Psoas muscle (tissue), 8 donors: ENCODE data around the gene RFX8. TPM values are rescaled to one million over a fixed set of nuclear protein-coding genes. Genes with fewer than 3 reads are reported as not detected.
"Not testable (repeated sequence)": the region's sequence is repeated elsewhere in the genome, so short reads cannot be mapped to it uniquely, and the experiment has no call there.

Experiments used
- ATAC-seq, 4 donors: fragments of 200-7000 bp; cut with Tn5 transposase; one replicate each; pipeline ENCODE4 v1.9.1; 2020; ENCODE audit warnings: moderate library complexity in 3 of 4, mild to moderate bottlenecking in 2 of 4
- DNase-seq, 2 donors: peaks; one replicate each; pipeline ENCODE4 v3.0.0-alpha.2; 2020
- H3K27ac ChIP-seq: fragments of 200-600 bp; one replicate; pipeline ENCODE4 v1.8.0; 2022
- H3K27me3 ChIP-seq, 3 donors: fragments of 200-600 bp in 1 of 3; one replicate each; pipeline versions ENCODE4 v1.6.1 to v1.8.0; 2013 to 2022; ENCODE audit warnings: low read length in 2 of 3, mild to moderate bottlenecking in 2 of 3, moderate library complexity in 1 of 3; ENCODE audit not compliant: insufficient read depth in 3 of 3
- H3K36me3 ChIP-seq, 2 donors: fragments of 200-600 bp in 1 of 2; one replicate each; pipeline versions ENCODE4 v1.6.1 to v1.8.0; 2013 to 2022; ENCODE audit warnings: low read depth in 1 of 2, mild to moderate bottlenecking in 1 of 2, moderate library complexity in 1 of 2; ENCODE audit not compliant: insufficient read depth in 1 of 2
- H3K4me1 ChIP-seq: fragments of 200-600 bp; one replicate; pipeline ENCODE4 v1.8.0; 2022
- H3K4me3 ChIP-seq: fragments of 200-600 bp; one replicate; pipeline ENCODE4 v1.8.0; 2022; ENCODE audit warnings: mild to moderate bottlenecking
- H3K9me3 ChIP-seq: fragments of 200-600 bp; one replicate; pipeline ENCODE4 v1.8.0; 2022
- WGBS, 3 donors: extraction: QIAGEN DNeasy Blood & Tissue Kit; methylation state at CpG; one replicate each; pipeline versions ENCODE4 v1.1.6 to v1.1.7; 2013; 5-methylcytosine and 5-hydroxymethylcytosine counted together
- intact Hi-C, 2 donors: fragments of 100-400 bp; cut with DNase I; formaldehyde crosslinking; loops; one replicate each; pipeline versions ENCODE4 v1.11.0 to v1.14.2; 2022
- polyA plus RNA-seq, 3 donors: library from polyadenylated mRNA; stranded (reverse); fragments of 200-250 nt; gene quantifications; one replicate each; pipeline ENCODE4 v1.2.3, GENCODE V29; 2013
- total RNA-seq, 4 donors: library from RNA; stranded (reverse); fragmentation: NEBNext Ultra II Directional in 2 of 4; extraction: Animal tissue kit (Norgen Biotek cat#: 25700) in 2 of 4; gene quantifications; one replicate each; pipeline versions ENCODE4 v1.2.1 to v1.2.4, GENCODE V29; 2021 to 2023
- TF ChIP-seq, protein P1 (sequence below): fragments of 200-600 bp; IDR thresholded peaks from one replicate; pipeline ENCODE4 v1.8.0; 2022; ENCODE audit warnings: antibody characterized with exemption
- donor health status: healthy with polysubstance abuse.
- donor health status: DM: no; HTN: no; CAD: no; lungs with moderate emphysema.
- donor health status: Bipolar disorder and iron deficiency.
- donor health status: healthy.
- donor health status: DM: yes; HTN: yes; CAD: no.
- donor health status: DM: no; HTN: no; CAD: no.
- donor health status: DM: no; HTN: no; CAD: no.
- donor health status: DM: yes; HTN: yes; CAD: no.

The RFX8 gene
- total and polyA plus RNA-seq, 7 donors, result 0.03 to 0.29 (median 0.12) TPM; not detected in 4

GRCh38 chr2:101461381-101461780 lies 13.5 kb downstream of the RFX8 start:
- H3K27ac ChIP-seq, result no peak overlapping the region
- no peaks in the 10 kb centered on the region for H3K36me3 ChIP-seq
- intact Hi-C loops, result no loop called here
- no peak overlapping the region for H3K4me3 ChIP-seq
- TF ChIP-seq, protein P1, sequence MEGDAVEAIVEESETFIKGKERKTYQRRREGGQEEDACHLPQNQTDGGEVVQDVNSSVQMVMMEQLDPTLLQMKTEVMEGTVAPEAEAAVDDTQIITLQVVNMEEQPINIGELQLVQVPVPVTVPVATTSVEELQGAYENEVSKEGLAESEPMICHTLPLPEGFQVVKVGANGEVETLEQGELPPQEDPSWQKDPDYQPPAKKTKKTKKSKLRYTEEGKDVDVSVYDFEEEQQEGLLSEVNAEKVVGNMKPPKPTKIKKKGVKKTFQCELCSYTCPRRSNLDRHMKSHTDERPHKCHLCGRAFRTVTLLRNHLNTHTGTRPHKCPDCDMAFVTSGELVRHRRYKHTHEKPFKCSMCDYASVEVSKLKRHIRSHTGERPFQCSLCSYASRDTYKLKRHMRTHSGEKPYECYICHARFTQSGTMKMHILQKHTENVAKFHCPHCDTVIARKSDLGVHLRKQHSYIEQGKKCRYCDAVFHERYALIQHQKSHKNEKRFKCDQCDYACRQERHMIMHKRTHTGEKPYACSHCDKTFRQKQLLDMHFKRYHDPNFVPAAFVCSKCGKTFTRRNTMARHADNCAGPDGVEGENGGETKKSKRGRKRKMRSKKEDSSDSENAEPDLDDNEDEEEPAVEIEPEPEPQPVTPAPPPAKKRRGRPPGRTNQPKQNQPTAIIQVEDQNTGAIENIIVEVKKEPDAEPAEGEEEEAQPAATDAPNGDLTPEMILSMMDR, result no peak
- no peak for ATAC-seq
- DNase-seq, result no peak
- no peaks in the 10 kb centered on the region for H3K27me3 ChIP-seq
- 81 to 86% (median 82%) methylated on average over 2 of the region's 2 CpGs for WGBS, 3 donors
- no peaks in the 10 kb centered on the region for H3K4me1 ChIP-seq
- no peaks in the 10 kb centered on the region for H3K9me3 ChIP-seq

DNA sequence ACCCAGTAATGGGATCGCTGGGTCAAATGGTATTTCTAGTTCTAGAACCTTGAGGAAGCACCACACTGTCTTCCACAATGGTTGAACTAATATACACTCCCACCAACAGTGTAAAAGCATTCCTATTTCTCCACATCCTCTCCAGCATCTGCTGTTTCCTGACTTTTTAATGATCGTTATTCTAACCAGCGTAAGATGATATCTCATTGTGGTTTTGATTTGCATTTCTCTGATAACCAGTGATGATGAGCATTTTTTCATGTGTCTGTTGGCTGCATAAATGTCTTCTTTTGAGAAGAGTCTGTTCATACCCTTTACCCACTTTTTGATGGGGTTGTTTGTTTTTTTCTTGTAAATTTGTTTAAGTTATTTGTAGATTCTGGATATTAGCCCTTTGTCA lies 20.5 kb downstream of the RFX8 start:
- ATAC-seq, H3K27ac ChIP-seq, intact Hi-C loops, H3K9me3 ChIP-seq, H3K4me3 ChIP-seq, H3K27me3 ChIP-seq, H3K36me3 ChIP-seq, H3K4me1 ChIP-seq, DNase-seq: not testable (repeated sequence)
- WGBS, 3 donors, result 74 to 84% (median 80%) methylated on average over 3 of the region's 3 CpGs

DNA sequence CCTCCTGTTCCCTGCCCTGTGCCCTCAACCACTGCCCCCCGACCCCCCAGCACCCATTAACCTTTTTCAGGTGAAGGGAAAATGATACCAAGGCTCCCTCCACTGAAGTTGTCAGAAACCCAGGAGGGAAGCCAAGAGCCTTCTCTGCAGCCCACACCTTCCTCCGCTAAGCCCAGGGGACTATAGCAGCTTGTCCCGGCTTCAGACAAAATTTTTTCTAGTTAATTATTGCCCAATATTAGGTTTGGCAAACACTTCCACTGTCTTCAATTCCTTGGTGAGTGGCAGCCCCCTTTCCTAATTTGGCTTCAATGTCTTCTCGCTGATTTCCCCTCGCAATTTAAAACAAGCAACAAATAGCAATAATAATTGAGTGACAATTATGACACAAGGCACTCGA lies 23.9 kb downstream of the RFX8 start:
- Histone ChIP-seq H3K27me3 (no peaks in the 10 kb centered on the region), H3K9me3 (no peaks in the 10 kb centered on the region), H3K4me3 (no peak overlapping the region), H3K4me1 (no peaks in the 10 kb centered on the region), H3K36me3 (no peaks in the 10 kb centered on the region), H3K27ac (no peak overlapping the region)
- WGBS, 3 donors, result 79 to 87% (median 81%) methylated on average over 6 of the region's 6 CpGs
- intact Hi-C loops, result no loop called here
- TF ChIP-seq, protein P1, result no peak
- DNase-seq, result no peak
- no peak for ATAC-seq

GRCh38 chr2:101446869-101447268 lies 28.0 kb downstream of the RFX8 start:
- H3K9me3 ChIP-seq, result no peaks in the 10 kb centered on the region
- H3K27me3 ChIP-seq, result no peaks in the 10 kb centered on the region
- 78 to 92% (median 86%) methylated on average over 4 of the region's 4 CpGs for WGBS, 3 donors
- no peaks in the 10 kb centered on the region for H3K36me3 ChIP-seq
- H3K4me3 ChIP-seq, result no peak overlapping the region
- H3K27ac ChIP-seq, result no peak overlapping the region
- intact Hi-C loops, result no loop called here
- TF ChIP-seq, protein P1, result no peak
- ATAC-seq (no peak), DNase-seq (no peak)
- H3K4me1 ChIP-seq, result no peaks in the 10 kb centered on the region

- no peak overlapping the region for H3K27ac ChIP-seq
- ATAC-seq (no peak), DNase-seq (no peak)
- TF ChIP-seq, protein P1, result no peak
- H3K27me3 ChIP-seq, result no peaks in the 10 kb centered on the region
- intact Hi-C loops, result no loop called here
- H3K4me3 ChIP-seq, result no peak overlapping the region
- WGBS, 3 donors, result 93 to 95% (median 94%) methylated on average over 3 of the region's 3 CpGs
- no peaks in the 10 kb centered on the region for H3K36me3 ChIP-seq
- no peaks in the 10 kb centered on the region for H3K9me3 ChIP-seq
- H3K4me1 ChIP-seq, result no peaks in the 10 kb centered on the region
Measured at GRCh38 chr2:101442667-101443061, 32.2 kb downstream of the RFX8 start.
